Upper lobe of left lung (tissue), 4 donors: Measurements from ENCODE around the gene GCHFR.

ENCODE experiments used
- EP300 ChIP-seq, 4 donors: sonication (generic); formaldehyde crosslinking; IDR thresholded peaks; one replicate each; pipeline ENCODE4 v1.5.1; 2017; ENCODE audit warnings: antibody characterized with exemption in 4 of 4, control low read depth in 2 of 4
- POLR2A ChIP-seq, 4 donors: fragments of 450-650 bp; IDR thresholded peaks; one replicate each; pipeline ENCODE4 v1.5.1; 2016 to 2017; ENCODE audit warnings: antibody characterized with exemption in 4 of 4, mild to moderate bottlenecking in 2 of 4
- TF ChIP-seq, protein P1 (sequence below), 6 experiments: fragments of 450-650 bp in 4 of 6; fragments of 200-600 bp in 2 of 6; sonication (generic) in 2 of 6; IDR thresholded peaks; one replicate each; pipeline ENCODE4 v1.5.1; 2016 to 2019; ENCODE audit warnings: antibody characterized with exemption in 6 of 6

GRCh38 chr15:40785814-40786213 is 21.9 kb downstream of the GCHFR start:
- TF ChIP-seq, protein P1, sequence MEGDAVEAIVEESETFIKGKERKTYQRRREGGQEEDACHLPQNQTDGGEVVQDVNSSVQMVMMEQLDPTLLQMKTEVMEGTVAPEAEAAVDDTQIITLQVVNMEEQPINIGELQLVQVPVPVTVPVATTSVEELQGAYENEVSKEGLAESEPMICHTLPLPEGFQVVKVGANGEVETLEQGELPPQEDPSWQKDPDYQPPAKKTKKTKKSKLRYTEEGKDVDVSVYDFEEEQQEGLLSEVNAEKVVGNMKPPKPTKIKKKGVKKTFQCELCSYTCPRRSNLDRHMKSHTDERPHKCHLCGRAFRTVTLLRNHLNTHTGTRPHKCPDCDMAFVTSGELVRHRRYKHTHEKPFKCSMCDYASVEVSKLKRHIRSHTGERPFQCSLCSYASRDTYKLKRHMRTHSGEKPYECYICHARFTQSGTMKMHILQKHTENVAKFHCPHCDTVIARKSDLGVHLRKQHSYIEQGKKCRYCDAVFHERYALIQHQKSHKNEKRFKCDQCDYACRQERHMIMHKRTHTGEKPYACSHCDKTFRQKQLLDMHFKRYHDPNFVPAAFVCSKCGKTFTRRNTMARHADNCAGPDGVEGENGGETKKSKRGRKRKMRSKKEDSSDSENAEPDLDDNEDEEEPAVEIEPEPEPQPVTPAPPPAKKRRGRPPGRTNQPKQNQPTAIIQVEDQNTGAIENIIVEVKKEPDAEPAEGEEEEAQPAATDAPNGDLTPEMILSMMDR (IDR thresholded peaks at IDR 0.05): no peak
- TF ChIP-seq EP300 (IDR thresholded peaks at IDR 0.05) (no peak), POLR2A (IDR thresholded peaks at IDR 0.05) (no peak)
